ENCODE measurements around the gene CPNE2.

CPNE2 gene

GRCh38 chr16:57152096-57153093 is 60.0 kb downstream of the CPNE2 start:
- TF ChIP-seq, protein P1, sequence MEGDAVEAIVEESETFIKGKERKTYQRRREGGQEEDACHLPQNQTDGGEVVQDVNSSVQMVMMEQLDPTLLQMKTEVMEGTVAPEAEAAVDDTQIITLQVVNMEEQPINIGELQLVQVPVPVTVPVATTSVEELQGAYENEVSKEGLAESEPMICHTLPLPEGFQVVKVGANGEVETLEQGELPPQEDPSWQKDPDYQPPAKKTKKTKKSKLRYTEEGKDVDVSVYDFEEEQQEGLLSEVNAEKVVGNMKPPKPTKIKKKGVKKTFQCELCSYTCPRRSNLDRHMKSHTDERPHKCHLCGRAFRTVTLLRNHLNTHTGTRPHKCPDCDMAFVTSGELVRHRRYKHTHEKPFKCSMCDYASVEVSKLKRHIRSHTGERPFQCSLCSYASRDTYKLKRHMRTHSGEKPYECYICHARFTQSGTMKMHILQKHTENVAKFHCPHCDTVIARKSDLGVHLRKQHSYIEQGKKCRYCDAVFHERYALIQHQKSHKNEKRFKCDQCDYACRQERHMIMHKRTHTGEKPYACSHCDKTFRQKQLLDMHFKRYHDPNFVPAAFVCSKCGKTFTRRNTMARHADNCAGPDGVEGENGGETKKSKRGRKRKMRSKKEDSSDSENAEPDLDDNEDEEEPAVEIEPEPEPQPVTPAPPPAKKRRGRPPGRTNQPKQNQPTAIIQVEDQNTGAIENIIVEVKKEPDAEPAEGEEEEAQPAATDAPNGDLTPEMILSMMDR (IDR thresholded peaks at IDR 0.05; ENCODE audit: poor library complexity, severe bottlenecking): no peak
- Histone ChIP-seq H3K4me3 (ENCODE audit: severe bottlenecking) (no peak overlapping the region), H3K9me3 (ENCODE audit: severe bottlenecking) (no peaks in the 10 kb centered on the region), H3K4me1 (ENCODE audit: insufficient read depth, poor library complexity, severe bottlenecking) (peaks cover 6% of the 10 kb centered on the region), H3K27me3 (ENCODE audit: insufficient read depth, poor library complexity, severe bottlenecking) (no peaks in the 10 kb centered on the region), H3K36me3 (ENCODE audit: low read depth) (peaks cover 50% of the 10 kb centered on the region), H3K27ac (ENCODE audit: poor library complexity, severe bottlenecking) (no peak overlapping the region)
- ATAC-seq (ENCODE audit: low read depth): no peak
- no peak for DNase-seq (ENCODE audit: low spot score)

GRCh38 chr16:57153841-57154240 is 61.5 kb downstream of the CPNE2 start:
- Histone ChIP-seq H3K4me1 (ENCODE audit: insufficient read depth, poor library complexity, severe bottlenecking) (no peaks in the 10 kb centered on the region), H3K27ac (ENCODE audit: poor library complexity, severe bottlenecking) (no peak overlapping the region), H3K27me3 (ENCODE audit: insufficient read depth, poor library complexity, severe bottlenecking) (no peaks in the 10 kb centered on the region), H3K4me3 (ENCODE audit: severe bottlenecking) (no peak overlapping the region), H3K9me3 (ENCODE audit: severe bottlenecking) (no peaks in the 10 kb centered on the region), H3K36me3 (ENCODE audit: low read depth) (peaks cover 65% of the 10 kb centered on the region)
- no peak for DNase-seq (ENCODE audit: low spot score)
- TF ChIP-seq, protein P1 (IDR thresholded peaks at IDR 0.05; ENCODE audit: poor library complexity, severe bottlenecking): no peak
- ATAC-seq (ENCODE audit: low read depth): no peak

GRCh38 chr16:57155702-57156350 is 63.4 kb downstream of the CPNE2 start:
- no peak for DNase-seq (ENCODE audit: low spot score)
- Histone ChIP-seq H3K27ac (ENCODE audit: poor library complexity, severe bottlenecking) (no peak overlapping the region), H3K4me1 (ENCODE audit: insufficient read depth, poor library complexity, severe bottlenecking) (no peaks in the 10 kb centered on the region), H3K27me3 (ENCODE audit: insufficient read depth, poor library complexity, severe bottlenecking) (no peaks in the 10 kb centered on the region), H3K36me3 (ENCODE audit: low read depth) (peaks cover 85% of the 10 kb centered on the region), H3K4me3 (ENCODE audit: severe bottlenecking) (no peak overlapping the region), H3K9me3 (ENCODE audit: severe bottlenecking) (no peaks in the 10 kb centered on the region)
- TF ChIP-seq, protein P1 (IDR thresholded peaks at IDR 0.05; ENCODE audit: poor library complexity, severe bottlenecking): no peak
- ATAC-seq (ENCODE audit: low read depth): no peak

DNA sequence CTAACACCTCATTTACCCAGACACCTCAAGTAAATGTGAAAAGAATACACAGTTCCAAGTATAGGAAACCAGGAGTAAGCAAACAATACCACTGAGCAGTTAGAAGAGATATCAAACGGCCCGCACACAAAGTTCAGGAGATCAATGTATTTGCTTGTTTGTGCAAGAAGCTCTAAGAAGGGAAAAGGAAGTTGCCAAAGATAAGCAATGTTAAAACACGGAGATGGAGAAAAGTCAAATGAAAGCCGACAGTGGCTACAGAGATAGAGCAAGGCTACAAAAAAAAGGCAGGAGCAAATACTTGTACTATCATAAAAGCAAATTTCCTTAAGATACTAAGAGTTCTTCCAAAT is 63.9 kb downstream of the CPNE2 start:
- TF ChIP-seq, protein P1 (IDR thresholded peaks at IDR 0.05; ENCODE audit: poor library complexity, severe bottlenecking): no peak
- Histone ChIP-seq H3K4me1 (ENCODE audit: insufficient read depth, poor library complexity, severe bottlenecking) (no peaks in the 10 kb centered on the region), H3K36me3 (ENCODE audit: low read depth) (peaks cover 90% of the 10 kb centered on the region), H3K9me3 (ENCODE audit: severe bottlenecking) (no peaks in the 10 kb centered on the region), H3K4me3 (ENCODE audit: severe bottlenecking) (no peak overlapping the region), H3K27me3 (ENCODE audit: insufficient read depth, poor library complexity, severe bottlenecking) (no peaks in the 10 kb centered on the region), H3K27ac (ENCODE audit: poor library complexity, severe bottlenecking) (no peak overlapping the region)
- ATAC-seq (ENCODE audit: low read depth) (no peak), DNase-seq (ENCODE audit: low spot score) (no peak)
